IPS-11a (cell line): ENCODE measurements around the gene KCNIP4.
"Not testable (repeated sequence)": the region's sequence is repeated elsewhere in the genome, so short reads cannot be mapped to it uniquely, and the experiment has no call there.

Experiments
- H3K4me3 ChIP-seq: one replicate; pipeline ENCODE4 v1.5.1; 2013; ENCODE audit warnings: low read depth, low read length, control low read depth

Gene KCNIP4

GRCh38 chr4:21384609-21385008 is 564.0 kb downstream of the KCNIP4 start:
- H3K4me3 ChIP-seq = no peak overlapping the region

- no peak overlapping the region for H3K4me3 ChIP-seq
Observed at GRCh38 chr4:21380861-21381260, 567.7 kb downstream of the KCNIP4 start.

GRCh38 chr4:21377046-21377445 is 571.5 kb downstream of the KCNIP4 start:
- H3K4me3 ChIP-seq = no peak overlapping the region

GRCh38 chr4:21376176-21376575 is 572.4 kb downstream of the KCNIP4 start:
- no peak overlapping the region for H3K4me3 ChIP-seq

GRCh38 chr4:21374641-21375368 is 573.8 kb downstream of the KCNIP4 start:
- H3K4me3 ChIP-seq = no peak overlapping the region

- no peak overlapping the region for H3K4me3 ChIP-seq
Observed at GRCh38 chr4:21367567-21367966, 581.0 kb downstream of the KCNIP4 start.

- no peak overlapping the region for H3K4me3 ChIP-seq
Observed at GRCh38 chr4:21366840-21367239, 581.7 kb downstream of the KCNIP4 start.

- no peak overlapping the region for H3K4me3 ChIP-seq
Observed at GRCh38 chr4:21366312-21366711, 582.3 kb downstream of the KCNIP4 start.

GRCh38 chr4:21363701-21364100 is 584.9 kb downstream of the KCNIP4 start:
- no peak overlapping the region for H3K4me3 ChIP-seq

- H3K4me3 ChIP-seq = not testable (repeated sequence)
Observed at GRCh38 chr4:21352354-21352753, 596.2 kb downstream of the KCNIP4 start.

- no peak overlapping the region for H3K4me3 ChIP-seq
Observed at GRCh38 chr4:21347142-21347541, 601.4 kb downstream of the KCNIP4 start.

- no peak overlapping the region for H3K4me3 ChIP-seq
Observed at GRCh38 chr4:21327976-21328700, 620.4 kb downstream of the KCNIP4 start.

GRCh38 chr4:21320034-21320433 is 628.5 kb downstream of the KCNIP4 start:
- H3K4me3 ChIP-seq = no peak overlapping the region

GRCh38 chr4:21307709-21308108 is 640.9 kb downstream of the KCNIP4 start:
- H3K4me3 ChIP-seq = no peak overlapping the region

- H3K4me3 ChIP-seq = no peak overlapping the region
Observed at GRCh38 chr4:21304540-21304887, 644.1 kb downstream of the KCNIP4 start.

- no peak overlapping the region for H3K4me3 ChIP-seq
Observed at GRCh38 chr4:21290562-21290961, 658.0 kb downstream of the KCNIP4 start.

- H3K4me3 ChIP-seq = no peak overlapping the region
Observed at GRCh38 chr4:21276046-21276445, 672.5 kb downstream of the KCNIP4 start.

GRCh38 chr4:21271439-21272052 is 677.0 kb downstream of the KCNIP4 start:
- H3K4me3 ChIP-seq = no peak overlapping the region

- no peak overlapping the region for H3K4me3 ChIP-seq
Observed at GRCh38 chr4:21248331-21248730, 700.2 kb downstream of the KCNIP4 start.

- no peak overlapping the region for H3K4me3 ChIP-seq
Observed at GRCh38 chr4:21242163-21242562, 706.4 kb downstream of the KCNIP4 start.

- no peak overlapping the region for H3K4me3 ChIP-seq
Observed at GRCh38 chr4:21226637-21227538, 721.7 kb downstream of the KCNIP4 start.
